Adipose tissue (tissue), 3 donors: Measurements from ENCODE around the gene AIM2. TPM values are rescaled to one million over a fixed set of nuclear protein-coding genes. Genes with fewer than 3 reads are reported as not detected.
"Not testable (repeated sequence)": the region's sequence is repeated elsewhere in the genome, so short reads cannot be mapped to it uniquely, and the experiment has no call there.

ENCODE experiments used
- H3K27ac ChIP-seq: one replicate; pipeline ENCODE4 v1.5.1; 2013; ENCODE audit warnings: low read depth, low read length
- WGBS, 3 donors: extraction: QIAGEN DNeasy Blood & Tissue Kit; methylation state at CpG; one replicate each; pipeline ENCODE4 v1.1.7; 2013; 5-methylcytosine and 5-hydroxymethylcytosine counted together
- polyA plus RNA-seq, 3 donors: library from polyadenylated mRNA; stranded (reverse); fragments of 200-250 nt; gene quantifications; one replicate each; pipeline ENCODE4 v1.2.3, GENCODE V29; 2013
- donor health status: healthy with polysubstance abuse.
- donor health status: Bipolar disorder and iron deficiency.
- donor health status: healthy.

AIM2 gene
- polyA plus RNA-seq, 3 donors, result 0.13 to 0.90 (median 0.39) TPM

DNA sequence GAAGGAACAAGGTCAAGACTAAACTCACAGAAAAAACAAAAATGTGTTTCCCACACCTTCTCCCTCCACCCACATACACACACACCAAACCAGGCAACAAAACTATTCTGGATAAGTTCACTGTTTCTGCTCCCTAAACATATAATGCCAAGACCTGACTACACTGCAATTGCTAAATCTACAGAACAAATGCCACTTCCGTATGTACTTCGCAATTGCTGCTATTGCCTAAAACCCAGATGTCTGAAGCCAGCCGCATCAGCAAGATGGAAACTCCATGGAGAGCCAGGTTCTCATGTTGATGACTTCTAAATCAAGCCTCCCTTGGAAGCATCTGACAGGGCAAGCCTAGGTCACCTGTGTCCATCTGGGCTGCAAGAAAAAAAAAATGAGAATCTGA lies 8.3 kb upstream of the AIM2 start:
- WGBS, 3 donors, result 58 to 83% (median 64%) methylated on average over 3 of the region's 3 CpGs
- no peak overlapping the region for H3K27ac ChIP-seq

DNA sequence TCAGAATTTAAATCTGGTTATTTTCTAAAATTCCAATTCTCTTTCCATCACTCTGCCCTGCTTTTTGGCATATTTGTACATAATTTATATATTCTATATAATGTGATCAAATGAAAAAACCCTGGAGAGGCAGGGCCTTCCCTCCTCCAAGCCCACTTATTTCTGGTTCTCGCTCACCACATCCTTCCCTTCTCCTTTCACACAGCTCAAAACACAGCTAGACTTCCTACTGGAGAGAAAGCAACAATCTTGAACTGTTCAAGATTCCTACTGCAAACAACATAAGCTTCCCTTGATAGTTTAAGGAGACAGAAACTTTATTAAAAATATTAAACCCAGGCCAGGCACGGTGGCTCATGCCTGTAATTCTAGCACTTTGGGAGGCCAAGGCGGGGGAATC lies 7.6 kb upstream of the AIM2 start:
- H3K27ac ChIP-seq, result no peak overlapping the region
- 66 to 77% (median 68%) methylated on average over 3 of the region's 3 CpGs for WGBS, 3 donors

DNA sequence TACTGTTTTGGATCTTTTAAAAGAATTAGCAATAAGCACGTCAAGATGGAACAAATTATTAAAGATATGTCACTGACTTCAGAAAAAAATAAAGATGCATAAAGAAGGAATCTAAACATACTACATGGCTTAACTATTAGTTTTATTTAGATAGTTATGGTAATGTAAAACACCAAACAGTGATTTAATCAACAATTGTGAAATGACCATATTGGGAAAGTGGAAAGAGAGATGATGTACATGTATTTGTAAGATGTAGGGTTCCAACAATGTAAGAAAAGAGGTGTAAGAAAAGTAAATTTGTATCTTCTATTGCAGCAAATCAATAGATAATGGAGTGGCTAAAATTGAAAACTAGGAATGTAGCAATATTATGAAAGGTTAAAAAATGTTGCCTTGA lies 6.4 kb upstream of the AIM2 start:
- H3K27ac ChIP-seq, result no peak overlapping the region
- WGBS, 3 donors, result 75 to 97% (median 91%) methylated on average over 1 of the region's 1 CpG

DNA sequence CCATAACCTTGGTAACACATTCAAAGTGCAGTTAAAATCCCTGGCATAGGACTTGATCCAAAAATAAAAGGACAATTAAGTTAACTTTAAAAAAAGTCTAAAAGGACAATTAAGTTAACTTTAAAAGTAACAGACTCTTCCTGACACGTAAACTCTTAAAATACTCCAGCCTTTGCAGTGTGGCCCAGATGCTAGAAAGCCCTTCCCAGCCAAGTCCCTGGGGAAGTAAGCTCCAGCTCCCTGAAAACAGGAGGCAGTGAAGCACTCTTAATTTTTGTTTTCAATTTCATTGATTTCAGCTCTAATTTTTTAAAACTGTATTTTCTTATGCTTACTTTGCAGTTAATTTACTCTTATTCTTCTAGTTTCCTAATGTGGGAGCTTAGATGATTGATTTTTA lies 5.1 kb upstream of the AIM2 start:
- WGBS, 3 donors, result 44 to 52% (median 50%) methylated on average over 1 of the region's 1 CpG
- no peak overlapping the region for H3K27ac ChIP-seq

DNA sequence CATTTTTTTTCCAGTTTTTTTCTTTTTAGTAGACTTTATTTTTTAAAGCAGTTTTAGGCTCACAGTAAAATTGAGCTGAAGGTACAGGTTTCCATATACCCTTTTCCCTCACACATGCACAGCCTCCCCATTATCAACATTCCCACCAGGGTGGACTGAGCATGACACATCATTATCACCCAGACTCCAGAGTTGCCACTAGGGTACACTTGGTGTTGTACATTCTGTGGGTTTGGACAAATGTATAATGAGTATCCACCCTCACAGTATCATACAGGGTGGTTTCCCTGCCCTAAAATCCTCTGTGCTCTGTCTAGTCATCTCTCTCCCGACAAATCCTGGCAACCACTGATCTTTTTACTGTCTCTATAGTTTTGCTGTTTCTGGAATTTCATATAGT lies 3.0 kb upstream of the AIM2 start:
- WGBS, 3 donors, result 71 to 80% (median 74%) methylated on average over 1 of the region's 1 CpG
- H3K27ac ChIP-seq, result no peak overlapping the region

DNA sequence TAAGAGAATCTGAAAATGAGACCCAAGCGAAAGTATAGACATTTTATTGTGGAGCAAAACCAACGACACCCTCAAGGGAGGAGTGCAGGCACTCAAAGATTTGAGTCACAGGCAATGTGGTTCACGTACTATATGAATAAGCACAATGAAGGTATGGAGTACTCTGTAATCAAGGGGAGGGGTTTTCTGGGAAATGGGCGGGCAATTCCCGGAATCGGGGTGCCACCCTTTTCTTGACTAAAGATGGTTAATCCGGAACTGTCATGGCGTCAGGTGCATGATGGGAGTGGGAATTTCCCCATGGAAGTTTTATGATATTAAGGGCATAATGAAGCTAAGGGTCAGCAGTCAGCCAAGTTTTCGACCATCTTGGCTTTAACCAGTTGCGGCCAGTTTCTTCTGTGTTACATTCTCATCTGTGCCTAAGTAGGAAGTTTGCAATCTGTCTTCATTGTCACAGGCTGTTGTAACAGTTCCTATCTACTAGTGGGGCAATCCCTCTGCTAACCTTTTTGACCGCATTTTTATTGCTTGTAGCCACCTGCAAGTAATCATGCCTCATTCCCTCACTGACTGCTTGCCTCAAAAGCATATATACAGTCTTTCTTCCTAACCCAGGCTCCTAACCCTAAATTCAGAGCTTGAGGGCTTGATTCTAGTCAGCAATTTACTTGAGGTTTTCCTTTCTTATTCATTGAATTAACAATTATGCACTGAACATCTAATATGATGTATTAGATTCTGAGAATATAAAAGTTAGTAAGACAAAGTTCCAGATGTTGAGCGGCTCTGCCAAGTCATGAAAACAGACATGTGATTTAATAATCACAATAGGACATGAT lies 775 bp upstream of the AIM2 start:
- WGBS, 3 donors, result 64 to 81% (median 65%) methylated on average over 12 of the region's 12 CpGs
- no peak overlapping the region for H3K27ac ChIP-seq

DNA sequence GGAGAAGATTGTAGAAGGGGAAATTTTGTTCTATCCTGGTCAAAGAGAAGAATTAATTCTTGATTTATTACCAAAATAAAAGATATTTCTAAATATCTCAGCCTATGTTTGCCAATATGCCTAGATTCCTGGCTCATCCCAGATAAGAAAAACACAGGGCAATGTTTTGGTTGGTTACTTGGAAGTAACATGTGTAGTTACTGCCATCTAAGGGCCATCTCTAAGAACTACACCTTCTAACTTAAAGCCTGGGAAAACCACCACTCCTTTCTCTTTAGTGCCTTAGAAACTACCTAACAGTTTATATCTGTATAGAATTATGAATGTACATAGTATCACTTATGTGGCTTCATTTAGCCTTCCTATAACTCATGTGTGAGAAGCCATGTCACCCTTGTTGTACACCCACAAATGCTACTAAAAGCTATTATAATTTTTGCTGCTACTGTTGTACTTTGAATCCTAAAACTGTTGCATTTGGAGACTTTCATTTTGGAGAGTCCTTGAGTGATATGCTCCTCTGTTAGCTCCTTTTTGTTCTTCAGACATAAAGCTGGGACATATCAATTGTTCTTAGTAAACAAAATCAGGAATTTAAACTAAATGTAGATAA lies 4.5 kb downstream of the AIM2 start:
- no peak overlapping the region for H3K27ac ChIP-seq

DNA sequence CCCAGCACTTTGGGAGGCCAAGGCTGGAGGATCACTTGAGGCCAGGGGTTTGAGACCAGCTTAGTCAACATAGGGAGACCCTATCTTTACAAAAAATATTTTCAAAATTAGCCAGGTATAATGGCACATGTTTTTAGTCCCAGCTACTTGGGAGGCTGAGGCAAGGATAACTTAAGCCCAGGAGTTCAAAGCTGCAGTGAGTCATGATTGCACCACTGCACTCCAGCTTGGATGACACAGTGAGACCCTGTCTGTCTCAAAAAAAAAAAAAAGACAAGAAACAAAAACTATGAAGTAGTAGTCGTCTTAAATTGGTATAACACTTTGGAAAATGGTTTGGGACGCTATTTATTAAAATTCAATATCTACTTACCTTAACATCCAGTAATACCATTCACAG lies 7.7 kb downstream of the AIM2 start:
- H3K27ac ChIP-seq, result no peak overlapping the region
- WGBS, 3 donors, result 75 to 90% (median 89%) methylated on average over 2 of the region's 2 CpGs

DNA sequence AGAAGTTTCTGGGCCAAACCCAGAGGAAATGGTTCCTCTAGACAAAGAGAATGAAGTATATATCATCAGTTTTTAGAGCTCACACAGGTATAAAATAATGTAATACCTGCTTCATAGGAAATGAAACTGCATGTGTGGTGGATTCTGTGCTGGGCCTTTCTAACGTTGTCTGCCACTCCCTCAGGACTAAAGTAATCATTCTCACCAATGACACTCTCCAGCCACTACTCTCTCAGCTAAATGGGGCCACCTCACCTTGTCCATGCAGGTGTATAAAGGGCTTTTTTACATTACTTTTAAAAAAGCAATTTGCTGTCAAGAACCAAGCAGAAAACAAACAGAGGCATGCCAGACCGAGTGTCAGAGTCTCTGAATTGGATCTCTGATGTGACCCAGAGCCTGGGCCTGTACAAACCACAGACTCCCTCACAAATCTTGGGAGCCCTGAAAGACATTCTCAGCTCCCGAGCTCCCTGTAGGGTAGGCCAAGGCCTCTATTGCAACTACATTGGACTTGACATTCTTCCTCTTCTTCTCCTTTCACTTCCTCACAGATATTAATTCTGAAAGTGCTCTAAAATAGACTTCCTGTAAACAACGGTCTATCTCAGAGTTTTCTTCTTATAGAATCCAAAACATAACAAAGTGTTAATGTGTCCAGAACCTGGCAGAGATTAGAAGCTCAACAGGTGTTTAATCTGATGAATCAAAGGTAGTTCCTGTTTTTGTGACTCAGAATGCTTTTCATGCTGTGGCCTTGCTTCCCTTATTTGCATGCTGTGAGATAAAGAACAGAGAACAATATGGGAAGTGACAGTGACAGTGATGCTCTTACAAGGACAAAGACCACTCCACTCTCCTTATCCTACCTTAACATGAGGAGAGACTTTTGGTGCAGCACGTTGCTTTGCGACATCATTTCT lies 8.6 kb downstream of the AIM2 start:
- no peak overlapping the region for H3K27ac ChIP-seq
- 37 to 47% (median 40%) methylated on average over 6 of the region's 6 CpGs for WGBS, 3 donors

DNA sequence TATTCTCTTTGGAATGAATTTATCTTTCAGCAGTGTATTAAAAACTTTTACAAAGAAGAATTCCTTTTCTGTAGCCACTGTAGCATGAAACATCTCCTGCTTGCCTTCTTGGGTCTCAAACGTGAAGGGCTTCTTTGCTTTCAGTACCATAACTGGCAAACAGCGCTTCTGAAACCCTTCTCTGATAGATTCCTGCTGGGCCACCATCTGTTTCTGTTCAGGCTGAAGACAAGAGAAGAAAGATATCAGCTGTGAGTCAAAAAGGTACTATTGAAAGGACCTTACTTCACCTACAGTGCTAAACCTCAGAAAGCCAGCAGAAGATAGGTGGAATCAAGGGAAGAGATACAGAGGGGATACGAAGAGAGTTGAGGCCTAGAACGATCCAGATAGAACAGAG lies 10.5 kb downstream of the AIM2 start:
- WGBS, 3 donors, result 86 to 93% (median 93%) methylated on average over 4 of the region's 4 CpGs
- no peak overlapping the region for H3K27ac ChIP-seq

DNA sequence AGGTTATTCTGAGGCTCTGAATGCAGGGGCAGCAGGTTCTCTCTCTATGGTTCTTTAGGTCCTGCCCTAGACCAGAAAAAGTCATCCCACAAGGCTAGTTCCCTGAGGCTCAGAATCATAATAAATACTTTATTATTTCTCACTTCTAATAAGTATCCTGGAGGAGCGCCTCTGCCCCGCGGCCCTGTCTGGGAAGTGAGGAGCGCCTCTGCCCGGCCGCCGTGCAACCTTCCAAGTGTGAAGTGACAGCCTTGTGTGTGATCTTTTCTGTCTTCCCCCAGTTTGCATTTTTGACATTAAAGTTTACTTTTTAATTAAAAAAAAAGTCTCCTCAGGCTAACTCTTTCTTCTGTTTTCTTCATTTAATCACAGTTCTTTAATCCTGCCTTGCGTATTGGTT lies 11.5 kb downstream of the AIM2 start:
- H3K27ac ChIP-seq, result no peak overlapping the region
- 95 to 96% (median 96%) methylated on average over 8 of the region's 8 CpGs for WGBS, 3 donors

DNA sequence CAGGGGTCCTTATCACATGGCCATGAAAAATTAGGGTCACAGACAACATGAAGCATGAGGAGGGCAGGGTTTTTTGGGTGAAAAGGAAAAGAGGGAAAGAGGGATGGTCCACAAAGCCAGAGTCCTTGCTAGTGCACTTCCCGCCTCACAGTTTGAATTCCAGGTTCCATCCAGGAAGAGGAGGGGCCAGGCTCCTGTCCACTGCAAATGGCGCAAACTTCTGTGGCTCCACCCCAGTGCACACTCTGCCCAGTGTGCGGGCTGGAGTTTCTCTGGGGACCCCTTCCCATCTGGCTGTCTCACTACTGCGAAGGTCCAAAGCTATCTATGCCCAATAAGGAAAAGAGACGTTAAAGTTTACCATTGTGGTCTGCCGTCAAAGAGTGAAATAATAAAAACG lies 17.8 kb downstream of the AIM2 start:
- no peak overlapping the region for H3K27ac ChIP-seq
- WGBS, 3 donors, result 77 to 87% (median 83%) methylated on average over 7 of the region's 7 CpGs

DNA sequence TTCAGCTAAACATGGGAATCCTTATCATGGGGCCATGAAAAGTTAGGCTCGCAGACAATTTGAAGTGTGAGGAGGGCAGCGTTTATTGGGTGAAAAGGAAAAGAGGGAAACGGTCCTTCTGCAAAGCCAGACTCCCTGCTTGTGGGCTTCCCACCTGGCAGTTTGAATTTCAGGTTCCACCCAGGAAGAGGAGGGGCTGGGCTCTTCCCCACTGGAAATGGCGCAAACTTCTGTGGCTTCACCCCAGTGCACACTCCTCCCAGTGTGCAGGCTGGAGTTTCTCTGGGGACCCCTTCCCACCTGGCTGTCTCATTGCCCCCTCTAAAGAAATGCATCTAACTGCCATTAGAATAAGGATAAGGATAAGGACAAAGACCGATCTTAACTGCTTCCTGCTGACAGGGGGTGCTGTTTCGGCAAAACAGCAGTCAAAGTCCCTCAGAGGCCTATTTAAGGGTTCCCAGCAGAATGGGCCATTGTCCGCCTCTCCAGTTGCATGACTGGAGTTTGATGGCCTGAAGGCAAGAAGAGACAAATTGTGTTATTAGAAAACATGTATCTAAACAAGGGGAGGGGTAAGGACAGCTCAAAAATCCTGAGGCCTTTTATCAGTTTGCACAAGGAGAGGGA lies 20.4 kb downstream of the AIM2 start:
- H3K27ac ChIP-seq, result no peak overlapping the region
- 69 to 89% (median 69%) methylated on average over 7 of the region's 7 CpGs for WGBS, 3 donors

DNA sequence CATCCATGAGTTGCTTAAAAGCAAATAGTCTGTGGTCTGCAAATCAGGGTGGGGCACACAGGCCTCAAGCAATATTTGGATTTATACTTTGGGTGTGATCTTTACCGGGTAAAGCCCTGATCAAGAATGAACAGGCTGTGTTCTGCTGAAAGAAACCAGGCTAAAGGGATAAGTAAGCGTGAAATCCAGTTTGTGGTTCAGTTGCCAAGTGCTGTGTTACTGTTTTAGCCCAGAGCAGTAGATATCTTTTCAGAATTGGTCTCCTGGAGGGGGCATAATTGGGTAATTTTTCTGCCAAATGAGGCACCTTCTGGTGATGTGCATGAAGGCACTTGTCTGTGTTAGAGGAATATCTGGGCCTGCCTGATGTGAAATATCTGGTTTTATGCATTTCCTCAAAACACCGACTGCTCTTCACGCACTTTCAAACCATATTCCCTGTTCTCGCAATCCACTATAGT lies 21.4 kb downstream of the AIM2 start:
- WGBS, 3 donors, result 47 to 73% (median 55%) methylated on average over 5 of the region's 5 CpGs
- H3K27ac ChIP-seq, result no peak overlapping the region

DNA sequence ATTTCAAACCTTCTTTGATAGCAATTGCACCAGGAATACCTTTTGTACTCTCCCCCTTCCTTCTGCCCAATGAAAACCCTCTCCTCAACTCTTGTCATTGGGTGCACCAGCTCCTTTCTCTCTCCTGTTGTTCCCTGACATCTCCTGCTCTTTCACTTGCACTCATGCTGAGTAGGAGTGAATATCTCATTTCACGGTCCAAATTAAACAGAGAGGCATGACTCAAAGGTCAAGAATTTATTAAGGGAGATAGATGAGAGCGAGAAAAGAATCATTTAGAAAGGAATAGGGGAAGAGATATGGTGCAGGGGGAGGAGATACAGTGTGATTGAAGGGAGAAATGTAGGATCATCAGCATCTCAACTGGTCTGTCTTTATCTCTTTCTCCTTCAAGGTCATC lies 22.1 kb downstream of the AIM2 start:
- WGBS, 3 donors, result 44 to 76% (median 53%) methylated on average over 2 of the region's 2 CpGs
- H3K27ac ChIP-seq, result no peak overlapping the region

DNA sequence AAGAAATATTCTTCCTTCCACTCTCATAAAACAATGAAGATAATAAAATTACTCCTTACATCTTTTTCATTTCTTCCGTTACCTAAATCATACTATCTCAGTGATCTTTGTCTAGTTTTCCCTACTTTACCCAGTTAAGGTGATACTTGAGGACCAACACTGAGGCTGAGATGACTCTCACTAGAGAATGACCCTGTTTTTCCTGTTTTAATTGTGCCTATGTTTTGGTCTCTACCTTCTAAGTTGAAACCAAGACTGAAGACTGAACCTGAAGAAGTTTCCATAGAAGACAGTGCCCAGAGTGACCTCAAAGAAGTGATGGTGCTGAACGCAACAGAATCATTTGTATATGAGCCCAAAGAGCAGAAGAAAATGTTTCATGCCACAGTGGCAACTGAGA lies 25.1 kb downstream of the AIM2 start:
- 87 to 99% (median 98%) methylated on average over 2 of the region's 2 CpGs for WGBS, 3 donors
- no peak overlapping the region for H3K27ac ChIP-seq

DNA sequence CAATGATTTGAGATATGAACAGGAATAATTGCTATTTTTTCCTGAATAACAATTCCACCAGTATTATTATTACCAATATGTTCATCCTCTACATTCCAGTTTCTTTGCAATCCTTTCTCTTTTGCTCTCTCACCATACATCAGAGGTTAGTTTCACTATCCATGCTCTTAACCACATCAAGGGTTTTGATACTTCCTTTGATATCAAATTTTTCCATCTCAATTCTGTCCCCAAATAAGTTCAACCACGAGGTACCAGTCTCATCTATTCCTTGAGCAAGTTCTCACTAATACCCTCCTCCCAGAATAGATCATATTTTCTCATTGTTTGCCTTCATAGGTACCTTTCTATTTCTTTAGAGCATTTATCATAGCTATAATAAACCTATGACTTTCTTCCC lies 30.1 kb downstream of the AIM2 start:
- not testable (repeated sequence) for H3K27ac ChIP-seq
- 49 to 50% (median 49%) methylated on average over 1 of the region's 1 CpG for WGBS, 3 donors

DNA sequence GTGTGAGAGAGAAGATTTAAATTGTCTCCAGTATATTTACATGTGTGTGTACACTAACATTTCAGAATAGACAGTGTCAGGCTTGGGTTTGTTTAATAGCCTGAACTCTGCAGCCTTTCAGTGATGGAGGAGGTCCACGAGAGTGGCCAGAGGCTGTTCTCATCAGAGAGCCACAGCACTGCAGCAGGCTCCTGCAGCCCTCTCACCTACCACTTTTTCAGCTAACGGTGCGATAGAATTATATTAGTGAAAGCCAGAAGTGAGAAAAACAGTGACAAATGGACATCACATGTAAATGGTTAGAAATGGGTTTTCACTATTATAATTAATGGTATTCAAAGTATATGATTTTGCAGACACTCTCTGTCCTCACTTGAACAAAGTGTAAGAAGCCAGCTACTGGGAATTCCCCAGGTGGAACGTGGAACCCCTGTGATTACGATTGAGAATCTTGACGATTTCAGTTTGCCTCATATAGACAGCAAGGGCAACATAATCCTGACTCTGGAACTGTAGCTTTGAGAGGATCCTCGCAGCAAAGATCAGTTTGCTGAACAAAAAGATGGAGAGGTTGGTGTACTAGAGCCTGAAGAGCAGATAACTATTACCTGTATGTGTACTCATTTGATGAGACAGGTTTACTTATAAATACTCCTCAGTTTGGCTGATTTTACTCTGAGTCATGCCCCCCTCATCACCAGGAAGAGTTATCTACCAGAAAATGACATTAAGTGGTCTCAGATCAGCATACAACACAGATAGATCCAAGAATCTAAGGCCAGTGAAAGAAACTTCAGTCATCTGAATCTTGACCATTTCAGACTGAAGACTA lies 35.5 kb downstream of the AIM2 start:
- WGBS, 3 donors, result 68 to 91% (median 90%) methylated on average over 7 of the region's 7 CpGs
- no peak overlapping the region for H3K27ac ChIP-seq
